SKM-1 treated with dmso at 0.1 percent for 144 hours (cell line): Measurements from ENCODE around the gene JSRP1.
A peak's percentile ranks its signal among the peaks of the same experiment; 100 is the strongest.

Experiments used
- DNase-seq: peaks from one replicate; lab custom pipeline; 2025; ENCODE audit not compliant: unreplicated experiment; lab: John Stamatoyannopoulos, UW

The JSRP1 gene

DNA sequence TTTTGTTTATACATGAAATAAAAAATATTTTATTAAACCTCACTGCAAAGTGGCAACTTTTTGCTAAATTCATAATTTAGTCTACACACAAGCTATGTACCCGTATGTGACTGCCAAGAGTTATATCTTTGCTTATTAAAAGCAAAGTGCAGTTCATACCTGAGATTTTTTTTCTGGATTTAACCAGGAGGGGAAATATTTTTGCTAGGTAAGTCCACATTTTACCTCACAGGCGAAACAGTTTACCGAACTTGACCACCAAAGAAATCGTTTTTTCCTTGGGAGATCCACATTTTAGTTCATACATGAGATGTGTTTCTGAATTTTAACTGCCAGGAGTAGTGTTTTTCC, 12.2 kb upstream of the JSRP1 start:
- no peak for DNase-seq

GRCh38 chr19:2266183-2266993, 10.2 kb upstream of the JSRP1 start:
- DNase-seq = peak; percentile 77

DNA sequence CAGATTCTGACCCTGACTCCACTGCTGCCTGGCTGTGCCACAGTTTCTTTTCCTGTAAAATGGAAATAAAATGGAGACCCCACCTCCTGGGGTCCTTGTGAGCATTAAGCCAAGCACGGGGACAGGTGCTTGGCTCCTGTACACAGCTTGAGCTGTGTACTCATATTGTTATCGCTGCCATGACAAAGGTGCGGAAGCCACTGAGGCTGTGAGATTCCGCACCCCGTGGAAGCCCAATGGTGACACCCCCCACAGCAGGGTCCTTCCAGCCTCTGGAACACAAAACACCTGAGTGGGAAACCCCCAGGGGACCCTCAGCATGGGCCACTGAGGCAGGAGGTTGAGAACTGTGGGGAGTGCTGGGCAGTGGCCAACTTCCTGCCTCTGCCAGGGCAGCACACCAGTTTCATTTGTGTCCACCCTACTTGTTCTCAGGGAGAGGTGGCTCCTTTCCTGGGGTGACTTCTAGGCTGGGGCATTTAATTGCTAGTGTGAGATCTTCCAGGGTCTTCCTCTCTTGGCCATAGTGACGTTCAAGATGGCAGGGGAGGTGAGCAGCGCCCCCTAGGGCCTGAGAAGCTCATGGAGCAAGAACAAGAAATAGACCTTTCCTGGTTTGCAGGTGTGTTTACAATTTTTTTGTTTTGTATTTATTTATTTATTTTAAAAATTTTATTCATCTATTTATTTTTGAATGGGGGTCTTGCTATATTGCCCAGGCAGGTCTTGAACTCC, 5.4 kb upstream of the JSRP1 start:
- peak; percentile 11 for DNase-seq

GRCh38 chr19:2260341-2260805, 4.2 kb upstream of the JSRP1 start:
- DNase-seq = no peak

GRCh38 chr19:2259336-2259735, 3.1 kb upstream of the JSRP1 start:
- DNase-seq = no peak

DNA sequence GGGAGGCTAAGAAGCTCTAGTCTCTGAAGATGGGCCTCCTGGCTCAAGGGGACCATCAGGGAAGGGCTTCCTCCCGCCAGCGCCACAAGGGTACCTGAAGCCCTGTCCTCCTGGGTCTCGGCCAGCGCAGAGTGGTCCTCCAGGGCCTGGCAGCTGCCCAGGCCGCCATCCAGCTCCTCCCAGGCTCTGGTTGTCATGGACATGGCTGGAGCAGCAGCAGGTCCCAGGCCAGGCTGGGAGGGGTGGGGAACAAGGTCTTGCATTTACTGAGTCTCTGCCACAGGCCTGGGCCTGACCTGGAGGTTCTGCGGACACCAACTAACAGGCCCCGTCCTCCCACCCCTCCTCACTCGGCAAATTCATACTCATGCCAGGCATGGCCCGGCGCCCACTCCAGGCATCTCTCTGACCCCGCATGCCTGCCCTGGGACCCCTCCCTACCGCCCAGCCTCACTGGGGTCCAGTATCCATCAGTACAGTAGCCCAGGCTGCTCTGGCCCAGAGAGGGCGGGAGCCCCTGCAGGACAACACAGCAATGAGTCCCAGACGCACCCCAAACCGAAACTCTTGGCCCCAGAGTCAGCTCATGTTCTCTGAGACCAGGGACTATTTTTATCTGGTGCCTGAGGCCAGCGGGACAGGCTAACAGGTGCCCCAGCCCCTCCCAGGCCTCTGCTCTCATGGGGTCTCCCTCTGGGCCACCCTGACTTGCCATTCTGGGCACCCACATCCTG, 938 bp downstream of the JSRP1 start:
- no peak for DNase-seq

GRCh38 chr19:2254064-2254872, 1.9 kb downstream of the JSRP1 start:
- no peak for DNase-seq

GRCh38 chr19:2253106-2254063, 2.8 kb downstream of the JSRP1 start:
- no peak for DNase-seq

- DNase-seq = no peak
Measured at GRCh38 chr19:2252797-2253105, 3.5 kb downstream of the JSRP1 start.

- DNase-seq = no peak
Measured at GRCh38 chr19:2252055-2252796, 4.0 kb downstream of the JSRP1 start.

DNA sequence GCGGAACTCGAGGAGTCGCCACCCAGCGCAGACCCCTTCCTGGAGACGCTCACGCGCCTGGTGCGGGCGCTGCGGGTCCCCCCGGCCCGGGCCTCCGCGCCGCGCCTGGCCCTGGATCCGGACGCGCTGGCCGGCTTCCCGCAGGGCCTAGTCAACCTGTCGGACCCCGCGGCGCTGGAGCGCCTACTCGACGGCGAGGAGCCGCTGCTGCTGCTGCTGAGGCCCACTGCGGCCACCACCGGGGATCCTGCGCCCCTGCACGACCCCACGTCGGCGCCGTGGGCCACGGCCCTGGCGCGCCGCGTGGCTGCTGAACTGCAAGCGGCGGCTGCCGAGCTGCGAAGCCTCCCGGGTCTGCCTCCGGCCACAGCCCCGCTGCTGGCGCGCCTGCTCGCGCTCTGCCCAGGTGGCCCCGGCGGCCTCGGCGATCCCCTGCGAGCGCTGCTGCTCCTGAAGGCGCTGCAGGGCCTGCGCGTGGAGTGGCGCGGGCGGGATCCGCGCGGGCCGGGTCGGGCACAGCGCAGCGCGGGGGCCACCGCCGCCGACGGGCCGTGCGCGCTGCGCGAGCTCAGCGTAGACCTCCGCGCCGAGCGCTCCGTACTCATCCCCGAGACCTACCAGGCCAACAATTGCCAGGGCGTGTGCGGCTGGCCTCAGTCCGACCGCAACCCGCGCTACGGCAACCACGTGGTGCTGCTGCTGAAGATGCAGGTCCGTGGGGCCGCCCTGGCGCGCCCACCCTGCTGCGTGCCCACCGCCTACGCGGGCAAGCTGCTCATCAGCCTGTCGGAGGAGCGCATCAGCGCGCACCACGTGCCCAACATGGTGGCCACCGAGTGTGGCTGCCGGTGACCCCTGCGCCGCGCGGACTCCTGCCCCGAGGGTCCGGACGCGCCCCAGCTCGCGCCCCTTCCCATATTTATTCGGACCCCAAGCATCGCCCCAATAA, 4.8 kb downstream of the JSRP1 start:
- DNase-seq = no peak

- DNase-seq = no peak
Measured at GRCh38 chr19:2250766-2251105, 5.5 kb downstream of the JSRP1 start.

- DNase-seq = no peak
Measured at GRCh38 chr19:2249880-2250765, 6.1 kb downstream of the JSRP1 start.

GRCh38 chr19:2249010-2249866, 7.0 kb downstream of the JSRP1 start, which contains the start of gene AMH:
Gene AMH (plus strand): TSS chr19:2249323. CDS start chr19:2249333, 10 bp downstream.
- DNase-seq = no peak

- no peak for DNase-seq
Measured at GRCh38 chr19:2248136-2249009, 7.8 kb downstream of the JSRP1 start.
